ENCODE data around the gene NEUROD4.

GRCh38 chr12:55058776-55059175 lies 39.0 kb downstream of the NEUROD4 start:
- TF ChIP-seq CTCF (IDR thresholded peaks at IDR 0.05) (no peak), POLR2A (IDR thresholded peaks at IDR 0.05) (no peak)

All from thyroid gland (tissue), 4 donors.